Measurements from ENCODE around the gene STEAP3.

Gene STEAP3

DNA sequence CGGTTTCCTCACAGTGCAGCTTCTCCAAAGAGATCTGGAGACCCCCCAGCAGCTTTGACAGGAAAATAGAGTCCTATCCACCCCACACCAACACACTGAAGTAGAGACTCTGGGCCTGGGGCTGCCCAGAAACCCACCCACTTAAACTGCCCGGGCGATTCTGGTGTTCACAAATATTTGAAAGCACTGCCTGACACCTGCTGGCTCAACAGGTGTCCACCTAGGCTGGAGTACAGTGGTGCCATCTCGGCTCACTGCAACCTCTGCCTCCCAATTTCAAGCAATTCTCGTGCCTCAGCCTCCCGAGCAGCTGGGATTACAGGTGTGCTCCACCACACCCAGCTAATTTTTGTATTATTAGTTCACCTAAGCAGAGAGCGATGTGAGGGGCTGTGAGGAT, 5.3 kb downstream of the STEAP3 start:
- DNase-seq, result no peak

- DNase-seq, result no peak
These were observed 6.1 kb downstream of the STEAP3 start for GRCh38 chr2:119229716-119230115.

GRCh38 chr2:119230219-119231185, 6.9 kb downstream of the STEAP3 start:
- no peak for DNase-seq

DNA sequence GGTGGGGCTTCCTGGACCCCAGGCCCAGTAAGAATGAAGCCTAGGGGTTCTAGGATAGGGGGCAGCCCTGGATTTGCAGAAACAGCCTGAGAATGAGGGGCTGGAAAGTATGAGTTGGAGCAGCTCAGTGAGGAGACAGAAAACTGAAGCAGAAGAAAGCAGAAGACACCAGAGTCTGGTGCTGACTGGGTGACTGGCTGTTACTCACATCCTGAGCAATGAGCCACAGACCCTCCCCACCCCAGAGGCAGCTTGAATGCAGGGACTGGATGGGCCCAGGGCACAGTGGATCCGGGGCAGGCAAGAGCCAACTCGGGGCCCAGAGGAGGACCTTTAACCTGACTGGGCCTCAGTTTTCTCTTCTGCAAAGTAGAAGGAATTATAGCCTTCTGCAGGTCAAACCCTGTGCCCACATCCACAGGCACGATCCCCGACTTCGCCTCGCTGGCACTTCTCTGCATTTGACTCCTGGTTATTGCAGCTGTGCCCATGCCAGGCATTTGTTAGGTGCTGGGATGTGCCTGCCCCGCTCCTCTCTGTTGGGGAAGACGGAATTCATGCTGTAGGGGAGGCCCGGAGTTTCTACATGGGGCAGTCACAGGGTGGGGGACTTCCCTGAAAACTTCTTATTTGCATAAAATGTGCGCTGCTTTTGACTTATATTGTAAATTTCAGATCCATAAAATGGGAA, 8.5 kb downstream of the STEAP3 start:
- DNase-seq, result no peak

GRCh38 chr2:119232666-119232993, 9.0 kb downstream of the STEAP3 start:
- DNase-seq, result no peak

DNA sequence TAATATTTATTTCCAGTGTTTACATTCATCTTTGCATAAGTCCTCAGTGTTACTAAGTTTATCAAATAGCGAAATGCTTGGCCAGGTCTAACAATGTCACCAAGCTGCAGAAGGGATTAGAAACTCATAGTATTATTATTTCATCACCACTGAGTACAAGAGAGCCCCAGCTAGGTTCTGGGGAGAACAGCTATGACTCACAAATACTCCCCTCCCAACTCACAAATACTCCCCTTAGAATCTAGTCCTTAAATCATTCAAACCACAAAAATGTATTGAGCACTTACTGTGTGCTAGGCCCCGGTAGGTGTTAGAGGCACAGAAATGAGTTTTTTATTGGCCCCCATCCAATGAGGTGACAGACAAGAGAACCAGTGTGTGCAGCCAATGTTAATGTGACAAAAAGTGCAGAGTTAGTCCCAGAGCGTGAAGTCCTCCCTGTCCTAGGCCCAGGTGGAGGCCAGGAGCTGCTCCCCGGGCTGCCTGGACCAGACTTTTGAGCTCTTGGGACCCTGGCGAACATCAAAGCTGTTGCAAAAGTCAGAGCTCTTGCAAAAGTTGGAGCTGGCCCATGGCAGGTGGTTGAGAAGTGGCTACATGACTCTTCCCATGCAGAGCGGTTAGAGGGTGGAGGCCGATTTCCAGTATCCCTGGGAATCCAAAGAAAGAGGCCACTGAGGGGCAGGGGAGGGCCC, 9.8 kb downstream of the STEAP3 start:
- no peak for DNase-seq

DNA sequence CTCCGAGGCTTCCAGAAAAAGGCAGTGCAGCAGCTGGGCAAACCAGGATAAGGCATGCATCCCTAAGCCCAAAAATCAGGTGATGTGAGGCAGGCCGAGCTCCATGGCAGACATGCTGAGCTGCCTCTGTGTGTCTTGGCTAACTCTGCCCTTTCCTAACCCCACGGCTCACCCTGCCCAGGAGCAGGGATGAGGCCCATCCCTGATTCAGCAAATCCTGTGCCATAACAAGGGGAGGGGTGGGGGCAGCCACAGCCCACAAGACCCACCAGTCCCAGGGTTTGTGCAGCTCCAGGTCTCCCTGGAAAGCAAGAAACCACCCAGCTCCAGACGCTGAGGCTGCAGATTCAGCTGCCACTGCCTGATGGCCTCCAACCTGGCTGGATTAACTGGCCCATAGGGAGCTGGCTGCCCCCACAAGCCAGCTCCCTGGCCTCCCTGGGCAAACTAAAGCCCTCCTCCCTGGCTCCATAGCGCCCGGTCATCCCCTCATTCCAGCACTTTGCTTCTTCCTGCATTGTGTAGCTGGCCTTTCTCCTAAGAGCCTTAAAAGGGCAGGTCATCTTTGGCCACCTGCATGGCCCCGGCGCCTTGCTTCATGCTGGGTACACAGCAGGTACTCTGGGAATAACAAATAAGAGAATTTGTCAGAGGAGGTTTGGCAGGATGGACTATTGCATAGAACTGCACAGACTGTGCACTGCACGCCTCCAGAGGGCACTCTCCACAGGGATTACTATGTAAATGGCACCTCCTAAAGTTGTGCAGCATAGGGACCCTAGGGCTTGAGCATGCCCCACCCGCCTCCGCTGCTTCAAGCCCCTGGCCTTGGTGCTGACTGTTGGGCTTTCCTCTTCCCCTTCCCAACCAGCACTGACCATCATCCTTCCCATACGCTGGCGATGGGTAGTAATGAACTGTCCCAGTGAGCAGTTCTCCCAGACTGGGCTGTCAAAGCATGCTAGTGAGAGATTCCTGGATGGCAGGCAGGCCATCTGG, 10.7 kb downstream of the STEAP3 start:
- DNase-seq, result no peak

GRCh38 chr2:119236796-119237195, 13.2 kb downstream of the STEAP3 start:
- DNase-seq, result no peak

DNA sequence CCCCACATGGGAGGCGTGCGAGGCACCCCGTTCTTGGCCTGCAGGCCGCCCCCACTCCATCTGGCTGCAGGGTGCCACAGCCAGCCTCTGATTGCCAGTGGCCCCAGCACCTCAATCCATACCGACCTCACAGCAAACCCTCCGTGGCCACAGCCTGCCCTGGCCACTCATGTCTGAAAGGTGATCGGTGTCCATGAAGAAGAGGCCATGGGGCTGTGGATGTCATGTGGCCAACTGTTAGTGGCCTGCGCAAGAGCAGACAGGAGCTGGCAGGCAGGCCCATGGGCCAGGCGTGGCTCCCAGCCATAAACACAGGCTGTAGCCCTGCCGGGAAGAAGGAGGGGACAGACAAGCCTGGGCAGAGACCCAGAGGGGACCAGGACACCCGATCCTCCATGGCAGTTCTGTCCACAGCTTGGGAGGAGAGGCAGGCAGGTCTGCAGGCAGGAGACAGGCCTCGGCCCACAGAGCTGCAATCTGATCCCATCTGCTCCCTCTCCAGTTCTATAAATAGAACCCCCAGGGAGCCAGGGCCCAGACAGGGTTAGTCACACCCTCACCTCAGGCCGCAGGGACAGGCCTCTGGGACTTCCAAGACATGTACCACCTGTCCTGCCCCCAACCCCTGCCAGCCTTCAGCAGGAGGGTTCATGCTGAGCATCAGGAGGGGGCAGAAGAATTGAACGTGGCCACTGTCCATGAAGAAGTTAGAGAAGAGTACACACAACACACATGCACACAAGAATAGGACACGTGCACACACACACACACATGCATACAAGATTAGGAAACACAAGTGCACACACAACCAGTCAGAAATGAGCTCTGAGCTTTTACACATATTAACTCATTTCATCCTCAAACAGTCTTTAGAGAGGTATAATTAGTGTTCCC, 16.9 kb downstream of the STEAP3 start:
- DNase-seq, result no peak

DNA sequence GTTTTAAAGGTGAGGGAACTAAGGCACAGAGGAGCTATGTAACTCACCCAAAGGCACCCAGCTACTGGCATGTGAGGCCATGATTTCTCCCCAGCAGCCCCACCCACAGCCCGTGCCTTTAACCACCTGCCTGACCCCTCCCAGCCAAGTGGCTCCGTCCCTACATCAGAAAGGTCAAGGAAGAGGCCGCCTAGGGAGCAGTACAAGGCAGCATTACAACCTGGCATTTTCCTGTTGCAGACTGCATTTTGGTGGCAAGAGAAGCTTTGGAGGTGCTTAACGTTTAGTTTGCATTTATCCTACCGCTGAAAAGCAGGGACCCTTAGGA, 17.5 kb downstream of the STEAP3 start:
- DNase-seq, result no peak

- no peak for DNase-seq
These were observed 18.9 kb downstream of the STEAP3 start for GRCh38 chr2:119242276-119243119.

- DNase-seq, result no peak
These were observed 20.0 kb downstream of the STEAP3 start for GRCh38 chr2:119243621-119244020.

DNA sequence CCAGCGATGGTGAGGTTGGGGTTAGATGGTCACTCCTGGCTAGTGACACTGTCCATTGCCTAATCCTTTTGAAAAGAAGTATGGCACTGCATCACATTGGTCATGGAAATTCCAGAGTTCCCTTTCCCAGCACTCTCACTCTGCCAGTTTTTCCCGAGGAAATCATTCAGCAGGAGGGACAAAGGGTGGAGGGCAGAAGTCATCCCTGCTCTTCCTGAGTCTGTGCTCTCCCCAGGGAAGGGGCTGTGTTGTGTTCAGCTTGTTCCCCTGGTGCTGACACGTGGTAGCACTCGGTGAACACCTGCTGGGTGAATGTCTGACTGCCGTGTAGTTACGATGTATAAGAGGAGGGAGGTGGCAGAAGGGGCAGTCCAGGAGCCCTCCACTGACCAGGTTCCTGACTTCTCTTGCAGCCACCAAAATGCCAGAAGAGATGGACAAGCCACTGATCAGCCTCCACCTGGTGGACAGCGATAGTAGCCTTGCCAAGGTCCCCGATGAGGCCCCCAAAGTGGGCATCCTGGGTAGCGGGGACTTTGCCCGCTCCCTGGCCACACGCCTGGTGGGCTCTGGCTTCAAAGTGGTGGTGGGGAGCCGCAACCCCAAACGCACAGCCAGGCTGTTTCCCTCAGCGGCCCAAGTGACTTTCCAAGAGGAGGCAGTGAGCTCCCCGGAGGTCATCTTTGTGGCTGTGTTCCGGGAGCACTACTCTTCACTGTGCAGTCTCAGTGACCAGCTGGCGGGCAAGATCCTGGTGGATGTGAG, 21.6 kb downstream of the STEAP3 start:
- DNase-seq, result no peak

- DNase-seq, result no peak
These were observed 22.2 kb downstream of the STEAP3 start for GRCh38 chr2:119245841-119246230.

- no peak for DNase-seq
These were observed 23.5 kb downstream of the STEAP3 start for GRCh38 chr2:119246884-119247843.

- DNase-seq, result no peak
These were observed 24.2 kb downstream of the STEAP3 start for GRCh38 chr2:119247844-119248271.

GRCh38 chr2:119248311-119248710, 24.7 kb downstream of the STEAP3 start:
- no peak for DNase-seq

DNA sequence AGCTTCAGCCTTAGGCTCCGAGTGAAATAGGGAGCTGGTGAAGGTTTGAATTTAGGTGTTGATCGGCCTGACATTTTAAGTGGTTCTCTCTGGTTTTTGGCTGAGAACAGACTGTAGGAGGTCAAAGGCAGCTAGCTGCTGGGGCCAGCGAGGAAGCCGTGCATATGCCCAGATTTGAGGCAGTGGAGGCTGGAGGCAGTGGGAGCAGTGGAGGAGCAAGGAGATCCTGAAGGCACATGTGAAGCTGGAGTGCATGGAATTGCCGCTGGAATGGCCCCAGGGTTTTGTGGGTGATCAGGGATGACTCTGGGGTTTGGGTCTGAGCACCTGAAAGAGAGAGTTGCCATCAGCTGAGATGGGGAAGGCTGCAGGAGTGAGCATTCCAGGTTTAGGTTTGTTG, 25.1 kb downstream of the STEAP3 start:
- no peak for DNase-seq

All from stimulated activated CD4-positive, alpha-beta T cell treated with anti-CD3 and anti-CD28 coated beads, Interleukin-4, amount 100 ng/mL, for 24 hours (primary cell).